HCT116 (cell line): ENCODE data around the gene FHIT. TPM values are rescaled to one million over a fixed set of nuclear protein-coding genes. Genes with fewer than 3 reads are reported as not detected.

ENCODE experiments used
- ATAC-seq: fragments of 200-7000 bp; cut with Tn5 transposase; 2 replicates; pipeline ENCODE4 v1.9.1; 2020; ENCODE audit warnings: mild to moderate bottlenecking, moderate library complexity
- BruUV-seq: library from RNA; stranded (reverse); fragments of 400-500 nt; replicated peaks from 2 replicates; lab custom pipeline; 2021; lab: Mats Ljungman, UMichigan
- CTCF ChIA-PET: fragments of 300-600 bp; sonication (Branson Sonifier 250); formaldehyde crosslinking; loops from one replicate; lab custom pipeline; 2021; ENCODE audit warnings: antibody characterized with exemption; lab: Charles Lee
- POLR2A ChIA-PET: fragments of 300-600, 350-600 bp; sonication (Branson Sonifier 250); formaldehyde crosslinking; loops from one replicate; lab custom pipeline; 2021; ENCODE audit warnings: antibody characterized with exemption; lab: Charles Lee
- RAD21 ChIA-PET, 2 experiments: fragments of 300-600 bp; sonication (Branson Sonifier 250); formaldehyde crosslinking; loops; one replicate each; lab custom pipeline; 2023; ENCODE audit warnings: low total read pairs in 2 of 2; ENCODE audit not compliant: uncharacterized antibody in 2 of 2, unreplicated experiment in 2 of 2, low non-redundant PET in 1 of 2; lab: Charles Lee
- DNase-seq: peaks from one replicate; pipeline ENCODE4 v3.0.0-alpha.2; 2010; ENCODE audit warnings: low read depth, low spot score
- H2AFZ ChIP-seq: fragments of 200-600 bp; shearing (Covaris generic), sonication (generic); 2 replicates; pipeline ENCODE4 v1.6.1; 2017; ENCODE audit warnings: low read depth, mixed run types, mixed read lengths, antibody characterized with exemption, low read length; ENCODE audit not compliant: poor library complexity, severe bottlenecking
- H3K27ac ChIP-seq: 2 replicates; pipeline ENCODE4 v1.5.1; 2012; ENCODE audit warnings: low read depth, low read length
- H3K27me3 ChIP-seq: fragments of 200-600 bp; sonication (generic); 2 replicates; pipeline ENCODE4 v1.6.1; 2016; ENCODE audit warnings: mixed run types, low read length, mixed read lengths; ENCODE audit not compliant: insufficient read depth
- H3K36me3 ChIP-seq, 2 experiments: fragments of 200-500 bp in 1 of 2; fragments of 200-600 bp in 1 of 2; sonication (Bioruptor generic) in 1 of 2; sonication (generic) in 1 of 2; 2 replicates each; pipeline versions ENCODE4 v1.5.1 to v1.6.1; 2014 to 2016; ENCODE audit warnings: low read length in 2 of 2, inconsistent platforms in 1 of 2, mixed read lengths in 1 of 2, mixed run types in 1 of 2; ENCODE audit not compliant: insufficient read depth in 2 of 2, control insufficient read depth in 1 of 2
- H3K4me1 ChIP-seq, 2 experiments: fragments of 200-600 bp in 1 of 2; sonication (generic) in 1 of 2; 2 replicates each; pipeline versions ENCODE4 v1.5.1 to v1.6.1; 2012 to 2017; ENCODE audit warnings: low read length in 2 of 2, inconsistent platforms in 1 of 2, mild to moderate bottlenecking in 1 of 2, mixed read lengths in 1 of 2, mixed run types in 1 of 2, moderate library complexity in 1 of 2; ENCODE audit not compliant: insufficient read depth in 2 of 2, control insufficient read depth in 1 of 2
- H3K4me2 ChIP-seq: fragments of 200-600 bp; sonication (generic); 2 replicates; pipeline ENCODE4 v1.6.1; 2017; ENCODE audit warnings: mixed run types, low read length, mixed read lengths
- H3K4me3 ChIP-seq, 2 experiments: fragments of 200-600 bp in 1 of 2; sonication (generic) in 1 of 2; replicated peaks in 1 of 2; 2 replicates each; pipeline ENCODE4 v1.5.1; 2011 to 2016; ENCODE audit warnings: low read length in 2 of 2, control low read depth in 1 of 2, low read depth in 1 of 2, mild to moderate bottlenecking in 1 of 2, mixed read lengths in 1 of 2, mixed run types in 1 of 2
- H3K79me2 ChIP-seq: fragments of 200-600 bp; sonication (generic); 2 replicates; pipeline ENCODE4 v1.6.1; 2017; ENCODE audit warnings: mild to moderate bottlenecking, mixed run types, low read length, moderate library complexity, mixed read lengths; ENCODE audit not compliant: insufficient read depth
- H3K9ac ChIP-seq: fragments of 200-600 bp; sonication (generic); 2 replicates; pipeline ENCODE4 v1.6.1; 2016; ENCODE audit warnings: low read length, mixed read lengths
- H3K9me2 ChIP-seq: fragments of 200-600 bp; sonication (generic), shearing (Covaris generic); 2 replicates; pipeline ENCODE4 v1.6.1; 2017; ENCODE audit warnings: mixed run types, mild to moderate bottlenecking, moderate library complexity; ENCODE audit not compliant: insufficient read depth
- H3K9me3 ChIP-seq, 2 experiments: fragments of 200-500 bp in 1 of 2; fragments of 200-600 bp in 1 of 2; sonication (Bioruptor generic) in 1 of 2; sonication (generic) in 1 of 2; 2 replicates each; pipeline ENCODE4 v1.6.1; 2014 to 2017; ENCODE audit warnings: low read length in 2 of 2, mixed read lengths in 2 of 2, inconsistent platforms in 1 of 2, low read depth in 1 of 2, mild to moderate bottlenecking in 1 of 2, mixed run types in 1 of 2, moderate library complexity in 1 of 2; ENCODE audit not compliant: control insufficient read depth in 1 of 2, insufficient read depth in 1 of 2
- H4K20me1 ChIP-seq: fragments of 200-600 bp; sonication (generic), shearing (Covaris generic); 2 replicates; pipeline ENCODE4 v1.6.1; 2017; ENCODE audit warnings: mixed run types, mild to moderate bottlenecking, moderate library complexity; ENCODE audit not compliant: insufficient read depth
- ATF3 ChIP-seq: IDR thresholded peaks from 2 replicates; pipeline ENCODE4 v1.6.1; 2012
- ELF1 ChIP-seq: IDR thresholded peaks from 2 replicates; pipeline ENCODE4 v1.6.1; 2012; ENCODE audit warnings: low read depth, borderline replicate concordance
- EZH2 ChIP-seq: fragments of 200-600 bp; sonication (generic); IDR thresholded peaks from 2 replicates; pipeline ENCODE4 v1.6.1; 2017; ENCODE audit warnings: antibody characterized with exemption, mixed run types
- EZH2phosphoT487 ChIP-seq: fragments of 200-600 bp; IDR thresholded peaks from 2 replicates; pipeline ENCODE4 v1.6.1; 2018; ENCODE audit warnings: antibody characterized with exemption, borderline replicate concordance
- JUND ChIP-seq: IDR thresholded peaks from 2 replicates; pipeline ENCODE4 v1.6.1; 2012
- MAX ChIP-seq: IDR thresholded peaks from 2 replicates; pipeline ENCODE4 v1.6.1; 2012
- POLR2AphosphoS5 ChIP-seq: IDR thresholded peaks from 2 replicates; pipeline ENCODE4 v1.6.1; 2011; ENCODE audit warnings: mild to moderate bottlenecking, low read depth, low read length, moderate library complexity
- REST ChIP-seq: IDR thresholded peaks from 2 replicates; pipeline ENCODE4 v1.6.1; 2012; ENCODE audit warnings: low read depth
- SRF ChIP-seq: IDR thresholded peaks from 2 replicates; pipeline ENCODE4 v1.6.1; 2012; ENCODE audit warnings: low read depth
- TCF7L2 ChIP-seq: IDR thresholded peaks from 2 replicates; pipeline ENCODE4 v1.7.0; 2011; ENCODE audit warnings: borderline replicate concordance, inconsistent platforms; ENCODE audit not compliant: insufficient read depth, insufficient read length; ENCODE audit errors: extremely low read depth
- ZBTB33 ChIP-seq: IDR thresholded peaks from 2 replicates; pipeline ENCODE4 v1.6.1; 2011; ENCODE audit warnings: mild to moderate bottlenecking, low read length, moderate library complexity; ENCODE audit not compliant: insufficient replicate concordance; ENCODE audit errors: extremely low read depth
- ZNF274 ChIP-seq: fragments of 200-500 bp; sonication (Bioruptor generic); IDR thresholded peaks from 2 replicates; pipeline ENCODE4 v1.6.1; 2014; ENCODE audit warnings: mild to moderate bottlenecking, low read depth, low read length, inconsistent platforms
- intact Hi-C: fragments of 100-400 bp; cut with micrococcal nuclease; formaldehyde crosslinking; loops from 2 replicates; pipeline ENCODE4 v1.10.0; 2022
- total RNA-seq: library from RNA; stranded (reverse); gene quantifications from one replicate; pipeline ENCODE4 v1.2.1, GENCODE V29; 2021; ENCODE audit not compliant: unreplicated experiment

Gene FHIT
- total RNA-seq, 1 experiment from 2014 or later = 20.1 TPM

- Histone ChIP-seq H3K9me3 (no peaks in the 10 kb centered on the region), H3K27ac (no peak overlapping the region), H3K4me3 (no peak overlapping the region), H3K9me2 (no peaks in the 10 kb centered on the region), H3K4me2 (no peak overlapping the region), H3K36me3 (no peaks in the 10 kb centered on the region), H4K20me1 (no peaks in the 10 kb centered on the region), H3K79me2 (no peaks in the 10 kb centered on the region), H3K4me1 (no peaks in the 10 kb centered on the region), H2AFZ (no peak overlapping the region), H3K9ac (no peak overlapping the region), H3K27me3 (no peaks in the 10 kb centered on the region)
- TF ChIP-seq EZH2phosphoT487 (no peak), SRF (no peak), MAX (no peak), JUND (no peak), POLR2AphosphoS5 (no peak), ZBTB33 (no peak), TCF7L2 (no peak), EZH2 (no peak), ZNF274 (no peak), ATF3 (no peak), ELF1 (no peak), REST (no peak)
- intact Hi-C loops = no loop called here
- ChIA-PET RAD21 (no interaction called here), CTCF (no interaction called here), POLR2A (no interaction called here)
- no TSS peak for BruUV-seq
- ATAC-seq (no peak), DNase-seq (no peak)
Observed at GRCh38 chr3:61074783-61075182, 176.5 kb downstream of the FHIT start.
